PC-9 (cell line): ENCODE data around the gene LYRM1. TPM values are rescaled to one million over a fixed set of nuclear protein-coding genes. Genes with fewer than 3 reads are reported as not detected.

Experiments used
- Bru-seq: library from RNA; stranded (reverse); fragments of 400-500 nt; gene quantifications from one replicate; lab custom pipeline; 2021; lab: Mats Ljungman, UMichigan
- BruChase-seq, 2 experiments: library from RNA; stranded (reverse); fragments of 400-500 nt; gene quantifications; one replicate each; lab custom pipeline; 2021; lab: Mats Ljungman, UMichigan
- BruUV-seq: library from RNA; stranded (reverse); fragments of 400-500 nt; replicated peaks from 2 replicates; lab custom pipeline; 2021; lab: Mats Ljungman, UMichigan
- CTCF ChIA-PET: fragments of 300-600 bp; sonication (Branson Sonifier 250); formaldehyde crosslinking; loops from one replicate; lab custom pipeline; 2022; ENCODE audit warnings: antibody characterized with exemption; lab: Charles Lee
- POLR2A ChIA-PET: fragments of 300-600 bp; sonication (Branson Sonifier 250); formaldehyde crosslinking; loops from one replicate; lab custom pipeline; 2022; ENCODE audit warnings: antibody characterized with exemption; ENCODE audit not compliant: unreplicated experiment; lab: Charles Lee
- DNase-seq, 2 experiments: peaks; one replicate each; pipeline versions ENCODE4 v3.0.0 to v3.0.0-alpha.2; 2015 to 2022; ENCODE audit warnings: mixed read lengths in 1 of 2
- H2AFZ ChIP-seq: fragments of 200-600 bp; sonication (generic); 2 replicates; pipeline ENCODE4 v1.8.1; 2017; ENCODE audit warnings: antibody characterized with exemption
- H3F3A ChIP-seq: fragments of 200-600 bp; sonication (generic); 2 replicates; pipeline ENCODE4 v1.8.1; 2017; ENCODE audit warnings: antibody characterized with exemption, mild to moderate bottlenecking, low read depth; ENCODE audit not compliant: insufficient read depth
- H3K27ac ChIP-seq: fragments of 200-600 bp; sonication (generic); 2 replicates; pipeline ENCODE4 v1.6.1; 2016; ENCODE audit warnings: mixed run types
- H3K27me3 ChIP-seq: fragments of 200-600 bp; sonication (generic); 2 replicates; pipeline ENCODE4 v1.6.1; 2016; ENCODE audit warnings: low read depth, mixed run types; ENCODE audit not compliant: insufficient read depth
- H3K36me3 ChIP-seq: fragments of 200-600 bp; sonication (generic); 2 replicates; pipeline ENCODE4 v1.6.1; 2016; ENCODE audit warnings: low read depth, mixed run types
- H3K4me1 ChIP-seq: fragments of 200-600 bp; sonication (generic); replicated peaks from 2 replicates; pipeline ENCODE4 v1.6.1; 2016; ENCODE audit warnings: mixed run types; ENCODE audit not compliant: insufficient read depth
- H3K4me2 ChIP-seq: fragments of 200-600 bp; sonication (generic); 2 replicates; pipeline ENCODE4 v1.6.1; 2017; ENCODE audit warnings: mixed run types
- H3K4me3 ChIP-seq: fragments of 200-600 bp; sonication (generic); 2 replicates; pipeline ENCODE4 v1.6.1; 2016; ENCODE audit warnings: mixed run types
- H3K79me2 ChIP-seq: fragments of 200-600 bp; sonication (generic); 2 replicates; pipeline ENCODE4 v1.6.1; 2017; ENCODE audit warnings: low read depth, mixed run types
- H3K9me2 ChIP-seq: fragments of 200-600 bp; sonication (generic); 2 replicates; pipeline ENCODE4 v1.8.1; 2017; ENCODE audit warnings: mild to moderate bottlenecking; ENCODE audit not compliant: insufficient read depth
- H3K9me3 ChIP-seq: fragments of 200-600 bp; sonication (generic); 2 replicates; pipeline ENCODE4 v1.8.1; 2016; ENCODE audit warnings: low read depth; ENCODE audit not compliant: insufficient read depth
- H4K20me1 ChIP-seq: fragments of 200-600 bp; sonication (generic); 2 replicates; pipeline ENCODE4 v1.8.1; 2017; ENCODE audit not compliant: insufficient read depth
- EZH2 ChIP-seq: fragments of 200-600 bp; sonication (generic); IDR thresholded peaks from 2 replicates; pipeline ENCODE4 v1.8.0; 2017; ENCODE audit warnings: antibody characterized with exemption, low read depth
- intact Hi-C: fragments of 100-400 bp; cut with micrococcal nuclease; formaldehyde crosslinking; loops from one replicate; pipeline ENCODE4 v1.10.0; 2022; ENCODE audit not compliant: unreplicated experiment
- long read RNA-seq: library from polyadenylated mRNA; stranded (forward); transcript quantifications from one replicate; pipeline ENCODE4 v2.0.0, GENCODE V29; 2022
- total RNA-seq: library from RNA; stranded (reverse); gene quantifications from 2 replicates; pipeline ENCODE4 v1.2.3, GENCODE V29; 2021
- TF ChIP-seq, protein P1 (sequence below): fragments of 200-600 bp; sonication (generic); conservative IDR thresholded peaks from 2 replicates; pipeline ENCODE4 v1.6.1; 2017; ENCODE audit warnings: mixed run types, antibody characterized with exemption, mild to moderate bottlenecking, moderate library complexity

Gene LYRM1, protein sequence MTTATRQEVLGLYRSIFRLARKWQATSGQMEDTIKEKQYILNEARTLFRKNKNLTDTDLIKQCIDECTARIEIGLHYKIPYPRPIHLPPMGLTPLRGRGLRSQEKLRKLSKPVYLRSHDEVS
- total RNA-seq (32.2 and 51.7 TPM in 2 replicates), Bru-seq, nascent RNA (percentile 80 among the genes with signal in this experiment), BruChase-seq, experiment 1, labeled RNA remaining after a 2-hour chase (percentile 79 among the genes with signal in this experiment), BruChase-seq, experiment 2, labeled RNA remaining after a 6-hour chase (percentile 77 among the genes with signal in this experiment)
- long read RNA-seq, transcript LYRM1-208 (4 exons, 460 nt), result major isoform, 29 of 92 reads
- long read RNA-seq, transcript LYRM1-204 (4 exons, 1,558 nt), result minor isoform, 21 of 92 reads
- long read RNA-seq, transcript LYRM1-201 (5 exons, 1,626 nt), result minor isoform, 9 of 92 reads
- long read RNA-seq, partial matches to known transcripts, result 6 of 92 reads
- long read RNA-seq, other reads (novel, unspliced or antisense), result 18 of 92 reads

DNA sequence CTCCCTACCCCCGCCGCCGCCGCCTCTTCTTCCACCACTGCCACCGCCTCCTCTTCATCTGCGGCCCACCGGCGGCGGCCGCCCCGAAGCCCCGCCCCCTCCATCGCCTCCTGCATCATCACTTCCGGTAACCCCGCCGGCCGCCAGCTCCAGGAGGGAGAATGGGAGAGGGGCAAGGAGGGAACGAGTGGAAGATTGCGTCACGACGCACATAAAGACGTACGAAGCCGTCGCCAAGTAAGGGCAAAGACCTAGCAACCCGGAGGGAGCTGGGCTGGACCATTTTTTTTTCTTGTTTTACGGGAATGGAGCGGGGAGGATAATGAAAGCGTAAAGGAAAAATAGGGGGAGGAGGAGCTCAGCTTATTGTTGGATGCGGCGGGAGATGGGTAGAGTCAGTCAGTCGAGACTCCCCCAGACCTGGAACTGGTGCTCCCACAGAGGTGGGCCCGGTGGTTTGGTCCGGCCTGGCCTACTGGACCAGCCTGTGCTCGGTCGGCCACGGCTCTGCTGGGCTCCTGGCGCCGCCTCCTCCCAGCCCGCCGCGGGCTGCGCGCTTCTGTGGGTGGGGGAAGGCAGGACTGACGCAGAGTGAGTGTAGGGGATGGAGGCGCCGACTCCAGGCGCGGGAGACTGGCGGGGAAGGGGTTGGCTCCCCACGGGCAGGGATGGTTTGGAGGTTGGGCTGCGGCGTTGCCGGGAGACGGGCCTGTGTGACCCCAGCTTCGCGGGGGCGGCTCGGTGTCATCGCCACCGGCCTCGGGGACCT lies at the start of gene LYRM1, which contains the start of gene DCUN1D3:
LYRM1 (plus strand) TSS at position 473 of the 769 bp plus-strand sequence. CDS start 14,785 bp downstream, outside the sequence.
DCUN1D3 (minus strand) TSS at position 60 of the 769 bp plus-strand sequence. CDS start 37,820 bp downstream, outside the sequence.
- Histone ChIP-seq H4K20me1 (peaks cover 1% of the 10 kb centered on the region; the same call in 1 of the 2 replicates), H3F3A (peaks cover 46% of the 10 kb centered on the region), H3K36me3 (peaks cover 28% of the 10 kb centered on the region; the same call in 1 of the 2 replicates), H3K79me2 (peaks cover 82% of the 10 kb centered on the region), H3K27ac (peak within 1 kb of the TSS; percentile 99), H3K27me3 (no peaks in the 10 kb centered on the region), H3K4me1 (peaks cover 65% of the 10 kb centered on the region), H3K9me2 (no peaks in the 10 kb centered on the region), H2AFZ (peak within 1 kb of the TSS; percentile 66), H3K4me2 (peak within 1 kb of the TSS; percentile 96), H3K4me3 (peak within 1 kb of the TSS; percentile 84), H3K9me3 (no peaks in the 10 kb centered on the region)
- BruUV-seq, result no TSS peak
- TF ChIP-seq, protein P1, sequence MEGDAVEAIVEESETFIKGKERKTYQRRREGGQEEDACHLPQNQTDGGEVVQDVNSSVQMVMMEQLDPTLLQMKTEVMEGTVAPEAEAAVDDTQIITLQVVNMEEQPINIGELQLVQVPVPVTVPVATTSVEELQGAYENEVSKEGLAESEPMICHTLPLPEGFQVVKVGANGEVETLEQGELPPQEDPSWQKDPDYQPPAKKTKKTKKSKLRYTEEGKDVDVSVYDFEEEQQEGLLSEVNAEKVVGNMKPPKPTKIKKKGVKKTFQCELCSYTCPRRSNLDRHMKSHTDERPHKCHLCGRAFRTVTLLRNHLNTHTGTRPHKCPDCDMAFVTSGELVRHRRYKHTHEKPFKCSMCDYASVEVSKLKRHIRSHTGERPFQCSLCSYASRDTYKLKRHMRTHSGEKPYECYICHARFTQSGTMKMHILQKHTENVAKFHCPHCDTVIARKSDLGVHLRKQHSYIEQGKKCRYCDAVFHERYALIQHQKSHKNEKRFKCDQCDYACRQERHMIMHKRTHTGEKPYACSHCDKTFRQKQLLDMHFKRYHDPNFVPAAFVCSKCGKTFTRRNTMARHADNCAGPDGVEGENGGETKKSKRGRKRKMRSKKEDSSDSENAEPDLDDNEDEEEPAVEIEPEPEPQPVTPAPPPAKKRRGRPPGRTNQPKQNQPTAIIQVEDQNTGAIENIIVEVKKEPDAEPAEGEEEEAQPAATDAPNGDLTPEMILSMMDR, result no peak
- TF ChIP-seq EZH2, result no peak
- ChIA-PET POLR2A (interaction anchor here (0.5 to 0.9 kb wide), 12 partner anchors 19 to 288 kb away, joined by 3 to 26 read pairs (median 6); no protein-coding TSS in a partner anchor), CTCF (no interaction called here)
- intact Hi-C loops, result loop anchor here (1.0 to 5.0 kb wide), 5 partner anchors 11 to 402 kb away; partner anchors contain the start of genes ERI2 and REXO5
- DNase-seq, result peak; percentile 90 to 94

DNA sequence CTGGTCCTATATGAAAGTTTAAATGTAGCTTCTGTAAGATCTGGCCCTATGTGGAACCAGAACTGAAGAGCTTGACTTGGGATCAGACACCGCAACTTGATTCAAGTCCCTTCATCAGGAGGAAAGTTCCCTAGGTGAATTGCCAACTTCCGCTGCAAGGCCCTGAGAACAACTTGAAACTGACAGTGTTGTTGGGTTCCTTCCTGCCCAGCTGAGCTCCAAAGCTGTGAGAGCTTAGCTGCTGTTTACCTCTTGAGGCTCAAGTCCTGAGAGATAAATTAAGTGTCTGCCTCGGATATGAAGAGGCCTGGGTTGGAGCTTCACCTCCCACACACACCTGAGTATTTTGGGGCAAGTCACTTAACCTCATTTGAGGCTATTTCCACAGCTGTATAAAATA lies 49.6 kb upstream of the LYRM1 start:
- Histone ChIP-seq H3K4me1 (peaks cover 33% of the 10 kb centered on the region), H3K36me3 (no peaks in the 10 kb centered on the region), H3K27me3 (no peaks in the 10 kb centered on the region), H3K9me3 (no peaks in the 10 kb centered on the region), H3F3A (peaks cover 18% of the 10 kb centered on the region; the same call in 1 of the 2 replicates), H3K27ac (peak overlapping the region; percentile 35; the same call in 1 of the 2 replicates), H3K79me2 (no peaks in the 10 kb centered on the region), H4K20me1 (no peaks in the 10 kb centered on the region), H2AFZ (no peak overlapping the region), H3K4me2 (peak overlapping the region; percentile 23), H3K4me3 (no peak overlapping the region), H3K9me2 (no peaks in the 10 kb centered on the region)
- no TSS peak for BruUV-seq
- DNase-seq, result no peak
- POLR2A ChIA-PET, result interaction anchor here (0.6 to 0.7 kb wide), 2 partner anchors 40 to 315 kb away, joined by 3 to 4 read pairs; no protein-coding TSS in a partner anchor
- intact Hi-C loops, result loop anchor here (1.0 to 5.0 kb wide), 9 partner anchors 28 to 1470 kb away; partner anchors contain the start of gene LDAF1
- CTCF ChIA-PET, result interaction anchor here (0.8 to 2.4 kb wide), 7 partner anchors 15 to 450 kb away, joined by 3 to 23 read pairs (median 8); no protein-coding TSS in a partner anchor
- TF ChIP-seq, protein P1, result no peak
- no peak for TF ChIP-seq EZH2
